Kidney capillary endothelial cell (primary cell): Measurements from ENCODE around the gene MPO.

ENCODE experiments used
- DNase-seq: peaks from one replicate; pipeline ENCODE4 v3.0.0-alpha.2; 2018; ENCODE audit warnings: low spot score

MPO gene

DNA sequence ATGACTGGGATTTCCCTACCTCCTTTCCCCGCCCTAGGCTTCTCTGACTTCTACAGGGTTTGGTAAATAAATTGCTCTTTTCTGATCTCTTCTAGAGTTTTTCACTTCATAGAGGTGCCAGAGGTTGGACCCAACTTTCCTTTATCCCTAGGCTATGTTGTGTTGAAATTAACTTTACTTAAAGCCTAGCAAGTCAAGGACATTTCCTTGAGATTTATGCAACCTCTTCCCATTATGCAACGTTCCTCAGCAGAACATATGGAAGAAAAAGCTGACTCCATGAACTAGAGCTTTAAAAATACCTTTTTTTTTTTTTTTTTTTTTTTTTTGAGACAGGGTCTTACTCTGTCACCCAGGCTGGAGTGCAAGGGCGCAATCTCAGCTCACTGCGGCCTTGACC is 15.5 kb downstream of the MPO start:
- no peak for DNase-seq

DNA sequence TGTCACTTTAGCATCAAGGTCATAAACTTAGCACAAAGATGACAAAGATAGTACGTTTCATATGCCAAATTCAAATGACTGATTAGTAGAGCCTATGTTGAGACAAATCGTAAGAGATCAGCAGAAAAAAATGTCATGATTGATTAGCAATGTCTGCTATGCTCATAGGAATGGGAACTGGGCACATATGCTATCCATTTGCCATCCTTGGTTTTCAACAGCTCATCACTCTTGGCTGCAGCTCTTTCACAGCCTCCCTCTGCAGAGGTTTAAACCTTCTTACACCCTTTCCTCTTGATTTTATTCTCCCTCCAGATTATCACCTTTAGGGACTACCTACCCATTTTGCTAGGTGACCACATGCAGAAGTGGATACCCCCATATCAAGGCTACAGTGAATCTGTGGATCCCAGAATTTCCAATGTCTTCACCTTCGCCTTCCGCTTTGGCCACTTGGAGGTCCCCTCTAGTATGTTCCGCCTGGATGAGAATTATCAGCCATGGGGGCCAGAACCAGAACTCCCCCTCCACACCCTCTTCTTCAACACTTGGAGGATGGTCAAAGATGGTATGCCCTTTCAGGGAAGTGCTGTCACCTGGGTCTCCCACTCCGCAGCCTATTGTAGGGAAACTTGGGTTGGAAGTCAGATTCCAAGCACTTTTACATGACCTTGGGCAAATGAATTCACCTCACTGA is 16.2 kb downstream of the MPO start:
- DNase-seq: no peak

DNA sequence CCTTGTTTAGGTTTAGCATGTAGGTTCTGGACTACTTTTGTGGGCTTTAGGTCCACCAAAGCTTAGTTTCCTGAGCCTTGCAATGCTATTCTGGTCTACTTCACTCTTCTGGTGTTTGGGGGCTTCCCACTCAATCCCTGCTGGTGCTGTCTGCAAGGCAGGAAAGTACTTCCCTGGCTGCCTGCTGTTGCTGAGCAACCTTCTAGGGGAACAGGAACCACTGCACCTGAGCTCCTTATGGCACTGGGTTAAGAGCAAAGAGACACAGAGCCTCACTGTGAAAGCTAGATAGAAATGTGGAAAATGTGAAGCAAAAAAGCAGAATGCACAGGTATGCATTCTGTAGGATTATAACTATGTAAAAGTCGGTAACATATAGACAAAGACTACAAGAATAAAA is 17.0 kb downstream of the MPO start:
- no peak for DNase-seq

DNA sequence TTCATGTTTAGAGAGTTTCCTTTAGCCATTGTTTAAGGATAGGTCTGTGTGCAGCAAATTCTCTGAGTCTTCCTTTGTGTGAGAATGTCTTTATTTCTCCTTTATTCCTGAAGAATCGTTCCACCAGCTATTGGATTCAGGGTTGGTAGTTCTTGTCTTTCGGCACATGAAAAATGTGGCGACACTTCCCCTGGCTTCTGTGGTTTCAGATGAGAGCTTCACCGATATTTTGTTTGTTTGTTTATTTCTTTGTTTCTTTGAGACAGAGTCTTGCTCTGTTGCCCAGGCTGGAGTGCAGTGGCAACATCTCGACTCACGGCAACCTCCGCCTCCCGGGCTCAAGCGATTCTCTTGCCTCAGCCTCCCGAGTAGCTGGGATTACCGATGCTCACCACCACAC is 18.6 kb downstream of the MPO start:
- DNase-seq: no peak

DNA sequence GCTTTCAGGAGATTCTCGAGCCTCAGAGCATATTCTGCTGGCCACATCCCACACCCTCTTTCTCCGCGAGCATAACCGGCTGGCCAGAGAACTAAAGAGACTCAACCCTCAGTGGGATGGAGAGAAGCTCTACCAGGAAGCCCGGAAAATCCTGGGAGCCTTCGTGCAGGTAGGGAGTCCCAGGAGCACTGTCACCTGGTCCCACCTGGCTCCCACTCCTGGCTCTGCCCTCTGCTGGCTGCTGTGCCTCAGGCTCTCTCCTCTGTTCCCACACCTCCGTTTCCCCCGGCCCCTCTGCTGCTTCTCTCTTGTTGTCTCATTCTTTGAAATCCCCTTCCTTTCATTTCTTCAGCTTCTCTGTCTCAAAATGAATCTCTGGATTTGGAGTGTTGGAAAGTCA is 25.9 kb downstream of the MPO start:
- DNase-seq: no peak

DNA sequence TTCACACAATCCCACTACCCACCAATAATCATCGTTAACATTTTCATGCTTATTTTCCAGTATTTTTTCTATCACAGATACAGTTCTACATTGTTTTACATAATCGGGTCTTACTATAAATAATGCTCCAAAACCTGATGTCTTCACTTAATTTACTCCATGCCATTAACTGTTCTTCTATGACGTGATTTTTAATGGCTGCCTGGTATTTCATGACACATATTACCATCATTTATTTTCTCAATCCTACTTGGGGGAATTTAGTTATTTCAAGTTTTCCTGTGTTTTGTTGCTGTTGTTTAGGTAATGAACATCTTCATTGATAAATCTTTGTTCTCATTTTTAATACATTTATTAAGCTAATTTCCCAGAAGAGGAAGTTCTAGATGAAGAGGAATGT is 27.7 kb downstream of the MPO start:
- no peak for DNase-seq

DNA sequence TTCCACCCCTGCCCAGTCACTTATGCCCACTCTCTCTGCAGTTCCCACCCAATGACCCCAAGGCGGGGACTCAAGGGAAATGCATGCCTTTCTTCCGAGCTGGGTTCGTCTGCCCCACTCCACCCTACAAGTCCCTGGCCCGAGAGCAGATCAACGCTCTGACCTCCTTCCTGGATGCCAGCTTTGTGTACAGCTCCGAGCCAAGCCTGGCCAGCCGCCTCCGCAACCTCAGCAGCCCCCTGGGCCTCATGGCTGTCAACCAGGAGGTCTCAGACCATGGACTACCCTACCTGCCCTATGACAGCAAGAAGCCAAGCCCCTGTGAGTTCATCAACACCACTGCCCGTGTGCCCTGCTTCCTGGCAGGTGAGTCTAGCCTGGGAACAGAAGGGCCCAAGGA is 28.6 kb downstream of the MPO start:
- DNase-seq: no peak

DNA sequence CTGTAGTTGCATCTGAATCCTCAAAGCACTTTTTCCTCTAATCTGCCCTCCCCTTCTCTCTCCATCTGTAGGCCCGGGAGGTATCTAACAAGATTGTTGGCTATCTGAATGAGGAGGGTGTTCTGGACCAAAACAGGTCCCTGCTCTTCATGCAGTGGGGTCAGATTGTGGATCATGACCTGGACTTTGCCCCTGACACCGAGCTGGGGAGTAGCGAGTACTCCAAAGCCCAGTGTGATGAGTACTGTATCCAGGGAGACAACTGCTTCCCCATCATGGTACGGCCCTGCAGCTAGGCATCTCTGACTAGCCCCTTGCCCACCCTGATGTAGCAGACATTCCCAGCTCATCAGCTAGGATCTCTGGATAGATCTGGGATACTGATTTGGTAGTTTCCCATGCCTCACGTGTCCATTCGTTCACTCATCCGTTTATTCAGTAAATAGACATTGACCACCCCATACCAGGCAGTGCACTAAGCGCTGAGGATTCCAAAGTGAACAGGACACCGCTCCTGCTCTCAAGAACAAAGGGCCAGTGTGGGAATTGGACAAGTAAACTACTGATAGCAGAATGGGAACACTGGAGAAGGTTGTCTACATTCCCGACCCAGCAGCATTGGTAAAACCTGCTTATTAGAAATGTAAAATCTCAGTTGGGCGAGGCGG is 30.3 kb downstream of the MPO start:
- no peak for DNase-seq

DNA sequence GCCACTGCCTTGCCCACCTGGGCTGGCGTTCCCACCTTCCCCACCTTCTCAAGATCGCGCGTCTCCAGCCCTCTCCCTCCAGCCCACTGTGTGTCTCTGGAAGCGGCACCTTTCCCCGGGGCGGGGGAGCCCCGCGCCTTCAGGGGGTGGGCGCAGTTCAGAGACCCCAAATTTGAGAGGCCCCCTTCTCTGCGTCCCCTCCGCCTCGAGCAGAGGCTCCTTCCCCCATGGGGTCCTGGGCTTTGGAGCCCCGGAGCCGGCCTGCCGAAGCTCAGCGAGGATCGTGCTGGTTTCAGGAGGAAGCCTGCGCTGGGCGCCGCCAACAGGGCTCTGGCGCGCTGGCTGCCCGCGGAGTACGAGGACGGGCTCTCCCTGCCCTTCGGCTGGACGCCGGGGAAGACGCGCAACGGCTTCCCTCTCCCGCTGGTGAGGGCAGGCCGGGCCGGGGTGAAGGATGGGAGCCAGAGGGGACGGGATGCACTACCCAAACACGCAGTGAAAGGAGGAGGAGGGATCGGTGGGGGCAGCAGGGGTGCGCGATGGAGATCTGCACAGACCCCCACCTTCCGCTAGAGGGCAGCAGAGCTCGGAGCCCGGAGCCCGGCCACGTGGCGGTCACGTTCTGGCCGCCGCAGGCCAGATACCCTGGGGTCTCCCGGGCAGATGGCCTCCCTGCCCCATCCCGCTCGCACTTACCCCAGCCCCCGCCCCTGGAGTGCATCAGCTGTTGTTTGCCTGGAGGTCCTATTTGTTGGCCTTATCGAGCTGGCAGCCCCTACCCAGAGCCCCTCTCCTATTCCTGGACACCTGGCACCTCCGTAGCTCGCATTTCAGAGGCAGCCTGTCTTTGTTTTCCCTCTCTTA is 31.2 kb downstream of the MPO start:
- DNase-seq: peak; percentile 42

DNA sequence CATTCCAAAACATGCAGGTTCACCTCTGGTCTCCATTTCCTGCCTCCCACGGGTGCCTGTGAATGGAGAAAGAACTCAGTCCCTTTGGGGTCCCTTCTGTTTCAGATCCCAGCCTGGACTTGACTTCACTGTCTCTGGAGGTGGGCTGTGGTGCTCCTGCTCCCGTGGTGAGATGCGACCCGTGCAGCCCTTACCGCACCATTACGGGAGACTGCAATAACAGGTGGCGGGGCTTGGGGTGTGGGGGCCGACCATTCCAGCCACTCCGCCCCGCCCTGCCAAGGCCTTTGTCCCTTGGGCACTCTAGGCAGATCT is 31.8 kb downstream of the MPO start:
- no peak for DNase-seq

DNA sequence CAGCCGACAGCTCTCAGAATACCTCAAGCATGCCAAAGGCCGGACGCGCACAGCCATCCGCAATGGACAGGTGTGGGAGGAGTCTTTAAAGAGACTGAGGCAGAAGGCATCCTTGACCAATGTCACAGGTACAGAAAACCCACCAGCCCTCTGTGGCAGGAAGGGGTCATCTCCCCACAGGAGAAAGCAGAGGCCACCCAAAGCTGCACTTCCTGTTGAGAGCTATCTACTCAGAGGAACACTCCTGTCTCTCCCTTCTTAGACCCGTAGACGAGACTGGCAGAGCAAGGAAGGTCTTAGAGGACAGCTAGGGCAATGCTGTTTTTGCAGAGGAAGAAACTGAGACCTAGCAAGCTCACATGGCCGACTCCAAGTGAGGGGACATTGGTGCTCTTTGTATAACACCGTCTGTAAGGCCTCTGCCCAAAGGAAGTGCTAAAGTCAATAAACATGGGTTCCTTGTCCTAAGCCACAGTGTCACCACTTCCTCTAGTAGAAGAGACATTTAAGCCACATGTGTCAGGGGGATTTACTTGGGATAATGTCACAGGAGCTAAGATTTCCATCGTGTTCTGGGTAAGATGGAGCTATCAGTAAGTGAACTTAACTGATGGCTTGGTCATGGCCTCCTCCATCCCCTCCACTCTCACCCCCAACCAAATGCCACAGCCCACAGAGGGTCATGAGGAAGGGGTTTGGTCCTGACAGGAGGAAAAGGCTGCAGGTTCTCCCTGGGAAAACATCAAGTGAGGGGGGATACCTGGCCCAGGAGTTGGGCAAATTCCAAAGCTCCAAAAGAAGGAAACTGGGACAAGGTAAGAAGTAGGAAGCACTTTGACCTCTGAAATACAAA is 33.0 kb downstream of the MPO start:
- no peak for DNase-seq

DNA sequence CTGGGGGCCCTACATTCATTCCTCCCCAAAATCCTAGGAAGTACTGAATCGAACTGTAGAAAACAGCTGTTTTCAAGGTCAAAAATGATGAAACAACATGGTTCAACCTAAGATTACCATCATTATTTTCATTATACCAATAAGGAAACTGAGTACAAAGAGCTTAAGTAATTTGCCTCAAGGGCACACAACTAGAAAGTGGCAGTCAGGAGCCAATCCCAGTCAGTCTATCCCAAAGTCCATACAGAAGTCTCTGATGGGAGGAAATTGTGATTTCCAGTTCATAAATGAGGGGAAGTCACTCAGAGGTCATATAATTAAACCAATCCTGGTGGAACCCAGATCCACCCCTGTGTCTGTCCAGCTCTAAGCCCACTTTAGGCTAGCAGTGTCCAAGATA is 34.0 kb downstream of the MPO start:
- no peak for DNase-seq

DNA sequence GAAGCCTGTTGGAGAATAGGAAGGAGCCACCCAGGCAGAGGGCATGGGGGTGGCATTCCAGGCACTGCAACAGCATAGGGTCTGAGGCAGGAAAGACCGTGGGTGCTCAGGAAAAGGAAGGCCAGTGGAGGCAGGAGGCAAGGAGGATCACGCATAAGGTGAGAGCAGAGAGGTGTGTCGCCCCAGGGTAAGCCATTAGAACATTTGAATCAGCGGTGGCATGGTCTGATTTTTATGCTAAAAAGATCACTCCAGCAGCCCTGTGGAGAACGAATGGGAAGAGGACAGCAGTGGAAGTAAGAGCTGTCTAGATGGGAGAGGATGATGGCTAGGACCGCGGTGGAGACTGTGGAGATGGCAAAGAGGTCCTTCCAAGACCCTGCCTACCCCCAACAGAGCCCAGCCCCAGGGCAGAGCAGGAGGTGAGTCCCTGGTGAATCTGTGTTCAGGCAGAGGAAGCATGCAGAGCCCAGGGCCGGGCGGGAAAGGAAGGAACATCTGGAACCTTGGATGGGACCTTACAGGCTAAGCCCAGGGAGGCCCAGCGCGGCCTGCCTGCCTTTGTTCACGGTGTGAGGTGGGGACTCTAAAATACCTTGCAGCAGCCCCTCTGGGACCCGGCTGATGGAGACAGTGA is 34.5 kb downstream of the MPO start:
- DNase-seq: no peak

DNA sequence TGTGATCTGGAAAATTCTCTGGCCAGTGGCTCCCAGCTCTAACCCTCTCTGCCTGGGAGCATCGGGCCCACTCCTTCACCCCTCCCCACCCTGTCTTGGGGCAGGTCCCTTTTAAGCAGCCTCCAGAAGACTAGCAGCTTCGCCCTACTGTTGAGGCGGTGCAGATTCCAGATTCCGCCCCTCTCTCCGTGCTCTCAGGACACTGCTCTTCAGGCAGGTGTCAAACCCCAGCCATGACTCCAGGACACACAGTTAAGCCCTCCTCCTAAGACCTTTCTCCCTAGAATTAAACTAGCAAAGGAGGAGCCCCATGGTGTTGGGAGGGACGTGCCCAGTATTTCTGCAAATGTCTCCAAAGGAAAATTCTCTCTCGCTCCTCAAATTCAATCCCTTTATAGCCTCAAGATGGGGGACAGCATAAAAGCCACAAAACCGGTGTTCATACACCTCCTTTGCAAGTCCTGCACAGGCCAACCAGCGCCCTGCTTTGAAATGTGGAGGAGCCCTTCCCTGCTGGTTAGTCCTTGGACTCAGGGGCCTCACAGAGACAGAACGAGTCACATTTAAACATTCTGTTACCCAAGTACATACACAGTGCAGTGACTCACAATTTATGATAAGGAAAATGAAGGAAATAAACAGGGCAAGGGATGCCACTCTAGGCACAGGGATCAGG is 35.2 kb downstream of the MPO start:
- no peak for DNase-seq

DNA sequence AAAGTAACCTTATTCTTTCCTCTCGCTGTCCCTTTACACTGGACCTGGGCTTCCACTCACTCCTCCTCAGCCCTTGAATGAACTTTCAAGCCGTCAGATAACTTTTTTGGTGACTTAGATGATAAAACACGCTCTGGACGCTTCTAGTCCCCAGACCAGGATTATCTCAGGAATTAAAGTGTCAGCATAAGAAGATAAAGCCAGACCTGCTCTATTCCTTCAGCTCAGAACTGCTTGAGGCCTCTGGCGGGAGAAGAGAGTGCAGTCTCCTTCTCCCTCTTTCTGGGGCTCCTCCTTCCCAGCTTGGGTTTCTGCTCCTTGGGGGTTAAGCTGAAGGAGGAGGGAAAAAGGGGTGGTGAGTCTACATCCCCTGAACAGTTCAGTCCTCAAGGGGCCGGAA is 35.8 kb downstream of the MPO start:
- DNase-seq: no peak

DNA sequence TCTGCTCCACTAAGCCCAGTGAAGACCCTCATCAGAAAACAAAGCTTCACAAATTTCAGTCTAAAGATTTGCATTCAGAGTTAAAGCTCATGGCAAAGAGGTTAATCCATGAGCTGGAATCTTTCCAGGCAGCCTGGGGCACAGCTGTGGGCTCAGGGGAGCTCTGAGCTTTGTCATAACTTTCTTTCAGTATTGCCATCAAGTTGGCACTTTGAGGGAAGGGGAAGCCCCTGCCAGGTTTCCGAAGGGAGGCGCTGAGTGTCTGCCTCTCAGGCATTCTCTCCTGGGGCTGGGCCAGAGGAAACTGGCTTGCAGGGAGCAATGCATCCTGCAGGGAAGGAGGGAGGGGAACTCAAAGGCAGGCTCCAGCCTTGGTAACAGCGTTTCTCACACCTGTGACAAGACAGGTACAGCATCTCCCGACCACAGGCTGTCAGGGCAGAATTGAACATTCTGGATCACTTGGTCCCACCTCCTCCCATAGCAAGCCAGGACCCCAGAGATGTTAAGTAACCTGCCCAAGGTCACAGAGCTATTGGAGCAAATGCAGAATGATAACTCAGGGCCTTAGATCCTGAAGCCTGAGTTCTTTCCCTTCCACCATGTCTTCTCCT is 38.5 kb downstream of the MPO start:
- no peak for DNase-seq

DNA sequence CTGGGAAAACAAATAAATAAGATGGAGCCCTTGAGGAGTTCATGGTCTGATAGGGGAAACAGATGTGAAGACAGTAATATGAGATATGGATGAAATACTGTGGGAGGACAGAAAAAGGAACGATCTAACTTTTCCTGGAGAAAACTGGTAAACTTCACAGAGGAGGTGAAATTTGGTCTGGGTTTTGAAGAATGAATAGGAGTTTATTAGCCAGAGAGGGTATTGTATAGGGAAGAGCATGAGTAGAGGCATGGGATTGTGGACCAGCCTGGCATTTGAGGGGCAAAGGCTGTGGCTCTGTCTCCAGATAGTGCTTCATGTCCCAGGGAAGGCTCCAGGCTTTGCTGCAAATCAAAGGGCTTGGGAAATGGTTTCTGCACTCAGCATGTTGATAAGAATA is 40.7 kb downstream of the MPO start:
- DNase-seq: no peak

DNA sequence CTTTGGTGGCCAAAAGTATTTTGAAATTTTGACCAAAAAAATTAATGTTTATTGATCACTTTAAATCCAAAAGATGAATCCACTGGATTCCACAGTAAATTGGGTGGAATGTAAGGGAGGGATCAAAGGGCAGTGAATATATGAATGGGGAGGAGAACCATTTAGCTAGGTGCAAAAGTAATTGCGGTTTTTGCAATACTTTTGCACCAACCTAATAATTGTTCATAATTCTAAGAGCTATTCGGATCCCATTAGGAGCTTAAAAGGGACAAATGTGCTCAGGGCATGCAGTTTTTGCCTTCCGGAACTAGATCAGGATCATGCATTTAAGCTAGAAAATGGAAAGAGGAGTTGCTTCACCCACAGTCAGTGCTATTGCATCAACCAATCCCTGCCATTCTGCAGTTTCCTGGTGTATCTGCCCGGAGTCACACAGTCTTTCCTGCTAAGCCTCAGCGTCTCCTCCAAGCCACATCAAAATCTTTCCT is 42.5 kb downstream of the MPO start, which contains the start of gene LPO:
TSS of gene LPO (plus strand) at position 438 of the 488 bp plus-strand sequence. CDS start 4,396 bp downstream, outside the sequence.
- DNase-seq: no peak

DNA sequence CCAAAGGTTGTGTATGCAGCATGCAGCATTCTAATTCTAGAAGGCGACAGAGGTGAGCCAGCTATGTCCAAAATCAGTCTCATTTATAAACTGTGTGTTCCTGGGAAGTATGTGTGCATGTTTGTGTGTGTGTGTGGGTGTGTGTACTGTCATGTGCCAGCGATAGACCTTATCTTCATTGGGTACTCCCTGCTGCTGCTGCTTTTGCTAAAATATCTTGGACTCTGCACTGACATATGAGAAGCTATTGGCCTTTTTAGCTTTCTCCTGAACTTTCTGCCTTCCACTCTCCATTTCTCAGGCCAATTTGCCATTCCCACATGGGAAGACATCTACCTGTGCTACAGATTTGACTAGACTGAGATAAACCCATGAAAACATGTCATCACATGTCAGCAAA is 44.3 kb downstream of the MPO start:
- no peak for DNase-seq

DNA sequence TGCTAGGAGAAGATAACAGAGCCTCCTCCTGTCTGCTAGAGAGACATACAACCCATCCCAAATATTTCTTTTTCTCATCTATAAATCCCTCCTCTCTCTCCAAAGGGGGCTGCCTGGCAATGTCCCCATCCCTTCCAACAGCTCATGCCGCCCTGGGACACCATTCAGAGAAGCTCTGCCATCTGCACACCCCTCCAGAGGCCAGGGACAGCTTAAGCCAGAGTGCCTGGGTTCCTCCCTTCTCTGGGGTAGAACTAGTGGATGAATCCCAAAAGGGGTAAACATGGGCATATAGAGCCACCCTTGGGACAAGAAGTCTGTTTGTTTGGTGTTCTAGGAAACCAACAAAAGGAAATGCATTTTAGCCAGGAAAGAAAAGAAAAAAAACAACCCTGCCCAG is 44.9 kb downstream of the MPO start:
- DNase-seq: no peak

DNA sequence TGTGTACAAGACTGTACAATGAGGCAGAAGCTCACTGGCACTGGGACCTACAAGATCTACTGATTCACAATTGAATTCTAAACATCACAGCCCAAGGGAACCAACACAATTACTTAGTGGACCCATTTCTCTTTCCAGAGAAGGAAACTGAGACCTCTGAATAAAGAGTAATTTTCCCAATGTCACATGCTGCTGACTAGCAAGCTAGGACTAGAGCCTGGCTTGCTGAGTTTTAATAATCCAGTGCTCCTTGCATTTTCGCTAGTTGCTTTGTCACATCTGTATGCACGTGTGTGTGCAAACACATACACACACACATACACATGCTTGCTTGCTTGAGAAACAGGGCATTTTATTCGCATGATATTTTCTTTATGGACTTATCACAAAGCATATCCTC is 46.2 kb downstream of the MPO start:
- DNase-seq: no peak
